ENCODE data around the gene PON1.

Gene PON1

DNA sequence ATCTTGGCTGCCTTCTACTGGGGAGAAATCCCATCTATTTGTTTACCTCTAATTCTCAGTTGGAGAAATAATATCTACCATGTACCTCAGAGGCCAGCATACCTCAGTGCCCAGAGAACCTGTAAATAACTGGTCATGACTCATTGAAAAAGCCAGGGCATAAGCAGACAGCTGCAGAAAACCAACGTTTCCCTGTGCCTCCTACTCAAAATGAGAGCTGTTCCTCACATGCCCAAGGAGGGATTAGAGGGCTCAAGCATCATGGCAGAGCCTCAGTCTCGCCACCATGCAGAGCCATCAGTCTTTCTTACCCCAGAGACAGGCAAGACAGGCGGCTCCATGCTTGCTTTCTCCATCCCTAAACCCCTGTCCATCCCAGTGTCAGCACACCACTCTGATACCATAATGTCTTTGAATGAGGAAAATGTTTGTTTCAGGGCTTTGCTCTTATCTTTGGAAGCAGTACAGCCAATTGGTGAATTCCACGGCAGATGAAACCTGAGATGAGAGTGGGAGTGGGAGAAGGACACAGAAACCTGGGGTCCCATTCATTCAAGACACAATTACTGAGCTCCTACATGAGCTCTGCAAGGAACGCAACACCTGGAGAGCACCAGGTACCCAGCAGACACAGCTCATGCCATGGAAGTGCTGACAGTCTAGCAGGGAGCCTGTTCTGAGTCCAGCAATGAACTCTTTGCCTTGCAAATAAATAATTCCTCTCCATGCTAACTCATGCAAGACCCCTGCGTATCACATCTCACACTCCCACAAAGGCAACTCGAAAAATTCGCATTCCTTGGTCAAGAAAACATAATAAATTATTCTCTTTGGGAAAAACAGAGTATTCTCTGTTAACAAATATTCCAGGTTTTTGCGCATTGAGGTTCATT, 21.1 kb downstream of the PON1 start:
- WGBS (ENCODE audit: extremely low coverage, insufficient coverage, insufficient read length), result no CpG with 5 or more reads among the region's 9 CpGs
- DNase-seq, result no peak
- no peak overlapping the region for H2AFZ ChIP-seq (ENCODE audit: insufficient read depth, low read length, poor library complexity)

DNA sequence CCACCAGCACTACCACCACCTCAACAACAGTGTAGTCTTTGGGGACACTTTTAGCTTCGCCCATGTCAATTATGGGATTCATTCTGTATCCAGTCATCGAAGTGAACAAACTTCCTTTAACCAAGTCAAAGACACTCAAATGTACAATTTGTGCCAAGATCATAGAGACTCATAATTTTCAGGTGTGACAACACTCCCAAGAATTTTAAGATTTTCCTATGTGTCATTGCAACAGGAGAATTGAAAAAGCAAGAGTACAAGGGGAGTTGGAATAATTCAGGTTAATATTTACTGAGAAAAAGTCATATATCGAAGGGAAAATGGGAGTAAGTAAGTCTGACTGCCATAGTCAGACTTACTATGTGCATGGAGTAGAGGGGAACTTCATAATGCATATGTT, 26.2 kb downstream of the PON1 start:
- H3K18ac ChIP-seq (ENCODE audit: low read length), result no peak overlapping the region
- WGBS (ENCODE audit: extremely low coverage, insufficient coverage, insufficient read length), result no CpG with 5 or more reads among the region's 3 CpGs

More for the DNA sequence above, 21.1 kb downstream of the PON1 start:
- H4K8ac ChIP-seq (ENCODE audit: low read depth, low read length), result no peak overlapping the region
- H2BK5ac ChIP-seq (ENCODE audit: low read depth, low read length, poor library complexity), result no peak overlapping the region
- no peak overlapping the region for H2BK12ac ChIP-seq (ENCODE audit: low read length)
- no peak overlapping the region for H3K4ac ChIP-seq (ENCODE audit: low read depth, low read length)
- H3K79me2 ChIP-seq (ENCODE audit: control insufficient read depth, insufficient read depth, low read length, poor library complexity), result no peaks in the 10 kb centered on the region
- H4K12ac ChIP-seq (ENCODE audit: low read depth, low read length), result no peak overlapping the region
- no peak overlapping the region for H3K9ac ChIP-seq (ENCODE audit: low read length)
- no peaks in the 10 kb centered on the region for H3K36me3 ChIP-seq (ENCODE audit: control insufficient read depth in 1 of 2, insufficient read depth in 2 of 2, low read length in 2 of 2)
- H3K79me1 ChIP-seq (ENCODE audit: low read length), result no peaks in the 10 kb centered on the region
- H3K23ac ChIP-seq (ENCODE audit: low read length), result no peak overlapping the region
- no peaks in the 10 kb centered on the region for H3K4me1 ChIP-seq (ENCODE audit: control insufficient read depth in 1 of 2, insufficient read depth in 2 of 2, low read length in 2 of 2)
- H3K4me2 ChIP-seq (ENCODE audit: low read length), result no peak overlapping the region
- no peak overlapping the region for H4K91ac ChIP-seq (ENCODE audit: low read depth, low read length)
- H3K18ac ChIP-seq (ENCODE audit: low read length), result no peak overlapping the region
- no peak overlapping the region for H3K14ac ChIP-seq (ENCODE audit: low read length)
- H3K4me3 ChIP-seq (ENCODE audit: low read depth, low read length), result no peak overlapping the region
- H3K27ac ChIP-seq (ENCODE audit: low read depth, low read length), result no peak overlapping the region
- no peak overlapping the region for H2BK120ac ChIP-seq (ENCODE audit: insufficient read depth, low read length, poor library complexity)
- H2AK5ac ChIP-seq (ENCODE audit: low read length), result no peak overlapping the region
- no peaks in the 10 kb centered on the region for H3K27me3 ChIP-seq (ENCODE audit: insufficient read depth, low read length)
- H3K9me3 ChIP-seq (ENCODE audit: insufficient read depth, low read depth, low read length), result no peaks in the 10 kb centered on the region

DNA sequence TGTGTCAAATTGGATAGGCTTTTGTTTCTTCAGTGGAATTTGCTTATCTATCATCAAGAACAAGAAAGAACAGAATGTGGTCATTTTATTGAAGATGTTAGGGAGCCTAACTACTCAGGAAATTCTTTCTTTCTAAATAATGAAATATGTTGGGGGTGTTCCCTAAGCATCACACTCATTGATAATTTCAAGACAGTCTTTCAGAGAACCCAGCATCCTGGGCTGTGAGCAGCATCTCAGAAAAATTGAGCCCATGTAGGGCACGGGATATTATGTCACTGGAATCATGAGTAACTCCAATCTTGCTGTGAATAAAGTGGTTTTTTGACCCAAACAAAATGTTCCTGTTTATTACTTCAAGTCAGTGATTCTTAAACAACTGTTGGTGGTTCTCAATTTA, 27.3 kb downstream of the PON1 start:
- Histone ChIP-seq H2AK5ac (ENCODE audit: low read length) (no peak overlapping the region), H3K79me2 (ENCODE audit: control insufficient read depth, insufficient read depth, low read length, poor library complexity) (no peaks in the 10 kb centered on the region), H2BK5ac (ENCODE audit: low read depth, low read length, poor library complexity) (no peak overlapping the region), H3K27ac (ENCODE audit: low read depth, low read length) (no peak overlapping the region), H3K18ac (ENCODE audit: low read length) (no peak overlapping the region), H3K4me2 (ENCODE audit: low read length) (no peak overlapping the region), H3K4me1 (ENCODE audit: control insufficient read depth in 1 of 2, insufficient read depth in 2 of 2, low read length in 2 of 2) (no peaks in the 10 kb centered on the region), H2BK12ac (ENCODE audit: low read length) (no peak overlapping the region), H2AFZ (ENCODE audit: insufficient read depth, low read length, poor library complexity) (no peak overlapping the region), H3K27me3 (ENCODE audit: insufficient read depth, low read length) (no peaks in the 10 kb centered on the region), H4K91ac (ENCODE audit: low read depth, low read length) (no peak overlapping the region), H3K36me3 (ENCODE audit: control insufficient read depth in 1 of 2, insufficient read depth in 2 of 2, low read length in 2 of 2) (no peaks in the 10 kb centered on the region), H3K4ac (ENCODE audit: low read depth, low read length) (no peak overlapping the region), H3K79me1 (ENCODE audit: low read length) (no peaks in the 10 kb centered on the region), H3K9me3 (ENCODE audit: insufficient read depth, low read depth, low read length) (no peaks in the 10 kb centered on the region), H3K4me3 (ENCODE audit: low read depth, low read length) (no peak overlapping the region), H4K12ac (ENCODE audit: low read depth, low read length) (no peak overlapping the region), H2BK120ac (ENCODE audit: insufficient read depth, low read length, poor library complexity) (no peak overlapping the region), H4K8ac (ENCODE audit: low read depth, low read length) (no peak overlapping the region), H3K23ac (ENCODE audit: low read length) (no peak overlapping the region), H3K9ac (ENCODE audit: low read length) (no peak overlapping the region), H3K14ac (ENCODE audit: low read length) (no peak overlapping the region)
- no peak for DNase-seq
- WGBS (ENCODE audit: extremely low coverage, insufficient coverage, insufficient read length), result no CpG with 5 or more reads among the region's 1 CpG

More for the DNA sequence above, 26.2 kb downstream of the PON1 start:
- Histone ChIP-seq H3K4me1 (ENCODE audit: control insufficient read depth in 1 of 2, insufficient read depth in 2 of 2, low read length in 2 of 2) (no peaks in the 10 kb centered on the region), H2AFZ (ENCODE audit: insufficient read depth, low read length, poor library complexity) (no peak overlapping the region), H3K9me3 (ENCODE audit: insufficient read depth, low read depth, low read length) (no peaks in the 10 kb centered on the region), H2BK5ac (ENCODE audit: low read depth, low read length, poor library complexity) (no peak overlapping the region), H3K79me2 (ENCODE audit: control insufficient read depth, insufficient read depth, low read length, poor library complexity) (no peaks in the 10 kb centered on the region), H3K14ac (ENCODE audit: low read length) (no peak overlapping the region), H4K12ac (ENCODE audit: low read depth, low read length) (no peak overlapping the region), H3K4me3 (ENCODE audit: low read depth, low read length) (no peak overlapping the region), H3K4me2 (ENCODE audit: low read length) (no peak overlapping the region), H3K4ac (ENCODE audit: low read depth, low read length) (no peak overlapping the region), H2AK5ac (ENCODE audit: low read length) (no peak overlapping the region), H4K91ac (ENCODE audit: low read depth, low read length) (no peak overlapping the region), H3K9ac (ENCODE audit: low read length) (no peak overlapping the region), H3K36me3 (ENCODE audit: control insufficient read depth in 1 of 2, insufficient read depth in 2 of 2, low read length in 2 of 2) (no peaks in the 10 kb centered on the region), H4K8ac (ENCODE audit: low read depth, low read length) (no peak overlapping the region), H3K79me1 (ENCODE audit: low read length) (no peaks in the 10 kb centered on the region), H2BK12ac (ENCODE audit: low read length) (no peak overlapping the region), H3K23ac (ENCODE audit: low read length) (no peak overlapping the region), H3K27ac (ENCODE audit: low read depth, low read length) (no peak overlapping the region), H2BK120ac (ENCODE audit: insufficient read depth, low read length, poor library complexity) (no peak overlapping the region), H3K27me3 (ENCODE audit: insufficient read depth, low read length) (no peaks in the 10 kb centered on the region)
- DNase-seq, result peak in 1 of 2 donors; percentile 9

DNA sequence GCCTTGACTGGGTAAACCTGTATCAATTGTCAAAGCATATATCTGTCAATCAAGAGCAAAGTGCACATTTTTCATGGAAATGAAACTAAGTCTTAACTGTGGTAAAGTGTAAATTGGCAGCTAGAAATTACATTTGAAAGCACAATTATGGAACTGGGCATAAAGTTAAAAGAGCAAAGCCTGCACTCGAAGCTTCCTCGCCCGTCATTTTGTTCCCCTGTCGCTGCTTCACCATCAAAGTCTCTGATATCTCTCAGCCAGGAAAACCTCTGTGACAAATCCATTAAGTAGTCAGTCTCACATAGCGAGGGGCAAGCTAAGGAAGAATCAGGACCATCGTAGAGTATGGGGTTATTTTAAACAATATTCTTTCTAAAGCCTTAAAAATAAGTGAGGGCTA, 27.9 kb downstream of the PON1 start:
- Histone ChIP-seq H3K4me2 (ENCODE audit: low read length) (no peak overlapping the region), H3K27me3 (ENCODE audit: insufficient read depth, low read length) (no peaks in the 10 kb centered on the region), H3K4ac (ENCODE audit: low read depth, low read length) (no peak overlapping the region), H2AFZ (ENCODE audit: insufficient read depth, low read length, poor library complexity) (no peak overlapping the region), H3K9me3 (ENCODE audit: insufficient read depth, low read depth, low read length) (no peaks in the 10 kb centered on the region), H3K79me2 (ENCODE audit: control insufficient read depth, insufficient read depth, low read length, poor library complexity) (no peaks in the 10 kb centered on the region), H3K4me3 (ENCODE audit: low read depth, low read length) (no peak overlapping the region), H2BK120ac (ENCODE audit: insufficient read depth, low read length, poor library complexity) (no peak overlapping the region), H3K18ac (ENCODE audit: low read length) (no peak overlapping the region), H2BK5ac (ENCODE audit: low read depth, low read length, poor library complexity) (no peak overlapping the region), H4K12ac (ENCODE audit: low read depth, low read length) (no peak overlapping the region), H3K23ac (ENCODE audit: low read length) (no peak overlapping the region), H3K14ac (ENCODE audit: low read length) (no peak overlapping the region), H3K9ac (ENCODE audit: low read length) (no peak overlapping the region), H4K91ac (ENCODE audit: low read depth, low read length) (no peak overlapping the region), H3K4me1 (ENCODE audit: control insufficient read depth in 1 of 2, insufficient read depth in 2 of 2, low read length in 2 of 2) (no peaks in the 10 kb centered on the region), H3K36me3 (ENCODE audit: control insufficient read depth in 1 of 2, insufficient read depth in 2 of 2, low read length in 2 of 2) (no peaks in the 10 kb centered on the region), H2BK12ac (ENCODE audit: low read length) (no peak overlapping the region), H4K8ac (ENCODE audit: low read depth, low read length) (no peak overlapping the region), H3K79me1 (ENCODE audit: low read length) (no peaks in the 10 kb centered on the region), H3K27ac (ENCODE audit: low read depth, low read length) (no peak overlapping the region), H2AK5ac (ENCODE audit: low read length) (no peak overlapping the region)
- no peak for DNase-seq
- WGBS (ENCODE audit: extremely low coverage, insufficient coverage, insufficient read length), result no CpG with 5 or more reads among the region's 6 CpGs
